HEK293 (cell line): ENCODE data around the gene GPSM1.
A peak's percentile ranks its signal among the peaks of the same experiment; 100 is the strongest.

Source experiments
- CTCF ChIA-PET: fragments of 350-600 bp; formaldehyde crosslinking; extraction: SDS; loops from one replicate; lab custom pipeline; 2021; ENCODE audit warnings: antibody characterized with exemption; lab: Yijun Ruan, JAX
- POLR2A ChIA-PET: fragments of 300-600 bp; formaldehyde crosslinking; extraction: SDS; loops from one replicate; lab custom pipeline; 2020; ENCODE audit warnings: antibody characterized with exemption, inconsistent platforms; lab: Yijun Ruan, JAX
- H3K27ac ChIP-seq: fragments of 200-500 bp; sonication (Bioruptor generic); 2 replicates; pipeline ENCODE4 v1.5.1; 2014; ENCODE audit warnings: low read depth, low read length, control low read depth, inconsistent platforms; ENCODE audit errors: extremely low read depth
- H3K36me3 ChIP-seq, 2 experiments: fragments of 200-500 bp in 1 of 2; sonication (Bioruptor generic) in 1 of 2; 1 replicate in 1 of 2; 2 replicates in 1 of 2; pipeline ENCODE4 v1.5.1; 2014 to 2017; ENCODE audit warnings: inconsistent platforms in 2 of 2, low read length in 2 of 2; ENCODE audit not compliant: control insufficient read depth in 2 of 2, insufficient read depth in 1 of 2
- H3K4me1 ChIP-seq: fragments of 200-500 bp; sonication (Bioruptor generic); 2 replicates; pipeline ENCODE4 v1.5.1; 2014; ENCODE audit warnings: mild to moderate bottlenecking, low read length, inconsistent platforms; ENCODE audit not compliant: control insufficient read depth, insufficient read depth
- H3K4me3 ChIP-seq: 2 replicates; pipeline ENCODE4 v1.5.1; 2011; ENCODE audit warnings: low read depth, mild to moderate bottlenecking, control low read depth, low read length, moderate library complexity
- H3K9me3 ChIP-seq: fragments of 200-500 bp; sonication (Bioruptor generic); 2 replicates; pipeline ENCODE4 v1.5.1; 2014; ENCODE audit warnings: low read depth, low read length, inconsistent platforms; ENCODE audit not compliant: control insufficient read depth, insufficient read depth
- CTCF ChIP-seq: fragments of 450-650 bp; formaldehyde crosslinking; IDR thresholded peaks from 2 replicates; pipeline ENCODE4 v1.5.1; 2016; ENCODE audit warnings: missing biosample characterization, missing genetic modification characterization
- HIC1 ChIP-seq: fragments of 450-650 bp; formaldehyde crosslinking; IDR thresholded peaks from 2 replicates; pipeline ENCODE4 v1.5.1; 2016; ENCODE audit warnings: missing biosample characterization, missing genetic modification characterization
- HOXD13 ChIP-seq: sonication (generic); formaldehyde crosslinking; IDR thresholded peaks from 2 replicates; pipeline ENCODE4 v1.8.0; 2022; ENCODE audit warnings: missing genetic modification reagents, borderline replicate concordance
- KLF1 ChIP-seq: fragments of 450-650 bp; formaldehyde crosslinking; IDR thresholded peaks from 2 replicates; pipeline ENCODE4 v1.5.1; 2016; ENCODE audit warnings: missing biosample characterization, missing genetic modification characterization
- KLF17 ChIP-seq: fragments of 450-650 bp; formaldehyde crosslinking; IDR thresholded peaks from 2 replicates; pipeline ENCODE4 v1.5.1; 2016; ENCODE audit warnings: missing biosample characterization, missing genetic modification characterization
- KLF8 ChIP-seq: fragments of 450-650 bp; formaldehyde crosslinking; IDR thresholded peaks from 2 replicates; pipeline ENCODE4 v1.5.1; 2016; ENCODE audit warnings: missing biosample characterization, missing genetic modification characterization
- OVOL3 ChIP-seq: fragments of 450-650 bp; formaldehyde crosslinking; IDR thresholded peaks from 2 replicates; pipeline ENCODE4 v1.5.1; 2016; ENCODE audit warnings: missing biosample characterization, missing genetic modification characterization
- PATZ1 ChIP-seq: fragments of 450-650 bp; formaldehyde crosslinking; IDR thresholded peaks from 2 replicates; pipeline ENCODE4 v1.5.1; 2016; ENCODE audit warnings: missing biosample characterization, missing genetic modification characterization
- REST ChIP-seq: fragments of 450-650 bp; formaldehyde crosslinking; IDR thresholded peaks from 2 replicates; pipeline ENCODE4 v1.5.1; 2016; ENCODE audit warnings: missing biosample characterization, missing genetic modification characterization
- SP3 ChIP-seq: fragments of 450-650 bp; formaldehyde crosslinking; IDR thresholded peaks from 2 replicates; pipeline ENCODE4 v1.5.1; 2016; ENCODE audit warnings: missing biosample characterization, missing genetic modification characterization
- ZBTB26 ChIP-seq: fragments of 450-650 bp; formaldehyde crosslinking; optimal IDR thresholded peaks from 2 replicates; pipeline ENCODE3; 2016; ENCODE audit warnings: missing biosample characterization, mild to moderate bottlenecking, missing genetic modification characterization
- ZFHX2 ChIP-seq: fragments of 450-650 bp; formaldehyde crosslinking; conservative IDR thresholded peaks from 2 replicates; pipeline ENCODE4 v1.5.1; 2016; ENCODE audit warnings: missing biosample characterization, missing genetic modification characterization
- ZNF280C ChIP-seq: fragments of 450-650 bp; formaldehyde crosslinking; IDR thresholded peaks from 2 replicates; pipeline ENCODE4 v1.5.1; 2016; ENCODE audit warnings: missing biosample characterization, missing genetic modification characterization
- ZNF324 ChIP-seq: fragments of 450-650 bp; formaldehyde crosslinking; IDR thresholded peaks from 2 replicates; pipeline ENCODE4 v1.5.1; 2016; ENCODE audit warnings: missing biosample characterization, missing genetic modification characterization
- ZNF350 ChIP-seq: fragments of 450-650 bp; formaldehyde crosslinking; IDR thresholded peaks from 2 replicates; pipeline ENCODE4 v1.5.0; 2017; ENCODE audit warnings: missing biosample characterization, mild to moderate bottlenecking, missing genetic modification characterization
- ZNF433 ChIP-seq: fragments of 450-650 bp; formaldehyde crosslinking; IDR thresholded peaks from 2 replicates; pipeline ENCODE4 v1.5.1; 2016; ENCODE audit warnings: missing biosample characterization, missing genetic modification characterization, low read depth
- ZNF544 ChIP-seq: fragments of 450-650 bp; formaldehyde crosslinking; IDR thresholded peaks from 2 replicates; pipeline ENCODE4 v1.5.0; 2017; ENCODE audit warnings: missing biosample characterization, missing genetic modification characterization
- ZNF548 ChIP-seq: fragments of 450-650 bp; formaldehyde crosslinking; IDR thresholded peaks from 2 replicates; pipeline ENCODE4 v1.5.1; 2016; ENCODE audit warnings: missing biosample characterization, missing genetic modification characterization
- ZNF658 ChIP-seq: fragments of 450-650 bp; formaldehyde crosslinking; IDR thresholded peaks from 2 replicates; pipeline ENCODE4; 2016; ENCODE audit warnings: missing biosample characterization, missing genetic modification characterization
- ZNF768 ChIP-seq: fragments of 450-650 bp; formaldehyde crosslinking; IDR thresholded peaks from 2 replicates; pipeline ENCODE4 v1.5.1; 2018; ENCODE audit warnings: missing biosample characterization, mild to moderate bottlenecking, missing genetic modification characterization

Gene GPSM1

GRCh38 chr9:136342181-136343120 lies 15.1 kb downstream of the GPSM1 start:
- no peaks in the 10 kb centered on the region for H3K9me3 ChIP-seq
- peaks cover 0 to 43% of the 10 kb centered on the region in 2 experiments; a peak in 1 of 3 replicates for H3K36me3 ChIP-seq
- H3K27ac ChIP-seq = no peak overlapping the region
- ChIA-PET CTCF (interaction anchor here (0.6 kb wide), 1 partner anchor 465 kb away, joined by 4 read pairs; the partner anchor contains the start of gene RABL6), POLR2A (interaction anchor here (0.6 to 6.3 kb wide), 2 partner anchors 20 to 37 kb away, joined by 4 to 45 read pairs; partner anchors contain the start of gene DNLZ)
- H3K4me3 ChIP-seq = no peak overlapping the region
- H3K4me1 ChIP-seq = no peaks in the 10 kb centered on the region
- TF ChIP-seq ZNF544 (tag by site-specific recombination) (no peak), REST (tag by site-specific recombination) (no peak), ZNF350 (tag by site-specific recombination) (no peak), ZNF658 (tag by site-specific recombination) (no peak), ZNF280C (no peak), ZBTB26 (tag by site-specific recombination) (peak; percentile 38), SP3 (tag by site-specific recombination) (peak; percentile 89), HIC1 (tag by site-specific recombination) (peak; percentile 92), ZNF548 (no peak), ZNF433 (tag by site-specific recombination) (no peak), KLF17 (peak; percentile 39; the same call in 1 of the 2 replicates), KLF8 (tag by site-specific recombination) (peak; percentile 99), KLF1 (peak; percentile 100), ZNF324 (no peak), ZFHX2 (tag by site-specific recombination) (peak; percentile 94), CTCF (tag by site-specific recombination) (no peak), HOXD13 (CRISPR knock-in tag) (no peak), OVOL3 (no peak), PATZ1 (tag by site-specific recombination) (peak; percentile 89), ZNF768 (tag by site-specific recombination) (0 out of 2 replicates have a peak, but pooled peaks have one; percentile 3)
